Stimulated activated CD4-positive, alpha-beta T cell treated with anti-CD3 and anti-CD28 coated beads, Interleukin-4, amount 100 ng/mL, for 1 hour (primary cell): ENCODE data around the gene ACACB.
A peak's percentile ranks its signal among the peaks of the same experiment; 100 is the strongest.

ENCODE experiments used
- DNase-seq: peaks from one replicate; pipeline ENCODE4 v3.0.0-alpha.2; 2020

Gene ACACB

DNA sequence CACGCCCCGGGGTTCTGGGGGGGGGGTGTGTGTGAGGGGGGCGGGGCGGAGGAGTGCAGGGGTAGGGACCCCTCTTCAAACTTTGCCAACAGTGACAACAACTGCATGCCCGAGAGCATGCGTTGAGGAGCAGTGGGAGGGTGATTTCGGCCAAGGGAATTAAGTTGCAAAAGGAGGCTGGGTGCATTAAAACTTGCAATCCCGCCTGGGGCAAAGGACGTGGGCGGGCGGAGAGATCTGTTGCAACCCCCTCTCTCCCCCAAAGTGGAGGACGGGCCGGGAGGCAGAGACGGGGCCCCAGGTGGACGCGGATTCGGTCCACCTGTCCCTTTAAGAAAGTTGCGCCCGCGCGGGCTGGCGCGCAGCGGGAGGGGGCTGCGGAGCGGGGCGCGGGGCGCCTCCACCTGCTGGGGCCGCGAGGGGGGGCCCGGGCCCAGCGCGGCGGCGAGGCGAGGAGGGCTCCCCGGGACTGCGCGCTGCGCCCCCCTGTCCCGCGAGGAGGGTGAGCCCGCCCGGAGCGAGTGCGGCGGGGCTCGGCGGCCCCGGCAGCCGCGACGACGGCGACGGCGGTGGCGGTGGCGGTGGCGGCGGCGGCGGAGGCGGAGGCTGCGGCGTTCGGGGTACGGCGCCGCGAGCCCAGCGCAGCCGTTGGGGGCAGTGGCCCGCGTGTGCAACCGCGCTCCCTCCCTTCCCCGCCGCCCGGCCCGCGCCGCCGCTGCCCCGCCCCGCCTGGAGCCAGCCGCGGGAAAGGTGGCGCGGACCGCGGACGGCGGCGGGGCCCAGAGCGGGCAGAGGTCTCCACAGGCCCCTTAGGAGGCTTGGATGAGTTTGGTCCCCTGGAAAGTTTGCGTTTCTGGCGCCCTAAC is 193.2 kb downstream of the ACACB start:
- DNase-seq = no peak

DNA sequence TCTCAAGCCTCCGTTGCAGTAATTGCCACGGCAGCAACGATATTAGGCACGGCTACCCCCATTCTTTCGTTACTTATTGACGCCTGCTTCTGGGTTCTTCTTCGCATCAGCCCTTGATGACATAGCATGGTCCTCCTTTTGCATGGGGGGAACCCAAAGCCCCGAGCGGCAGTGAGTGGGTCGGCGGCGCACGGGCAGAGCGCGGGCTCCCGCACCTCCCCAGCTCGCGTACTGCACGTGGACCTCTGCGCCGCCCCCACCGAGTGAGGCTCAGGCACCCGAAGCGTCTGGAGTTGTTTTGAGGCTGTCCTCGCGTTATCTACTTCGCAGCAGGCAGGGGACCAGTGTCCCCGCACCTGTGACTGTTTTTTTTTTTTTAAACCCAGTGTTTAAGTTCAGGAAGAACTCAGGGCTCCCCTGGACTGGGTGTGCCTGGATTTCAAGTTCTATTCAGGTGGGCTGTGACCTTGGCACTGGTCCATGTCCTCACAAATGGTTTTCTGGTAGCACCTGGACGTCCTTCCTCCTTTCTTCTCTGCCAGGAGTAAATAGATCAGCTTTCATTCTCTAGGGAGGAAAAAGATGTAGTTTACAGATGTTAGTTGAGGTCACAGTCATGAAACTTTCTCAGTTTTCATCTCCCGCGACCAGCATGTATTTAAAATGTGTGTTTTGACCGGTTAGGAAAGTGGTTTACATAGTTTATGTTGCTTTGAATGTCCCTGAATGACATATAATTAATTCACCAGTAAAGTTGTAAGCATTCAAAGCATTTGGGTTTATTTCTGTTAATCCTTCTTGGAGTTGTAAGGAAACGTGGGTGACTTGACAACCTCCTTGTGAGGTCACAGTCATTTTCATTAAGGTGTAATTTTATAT is 194.1 kb downstream of the ACACB start:
- DNase-seq = peak; percentile 25
